Body of pancreas (tissue), 4 donors: ENCODE measurements around the gene CHRNA1. TPM values are rescaled to one million over a fixed set of nuclear protein-coding genes. Genes with fewer than 3 reads are reported as not detected.

Experiments
- ATAC-seq: fragments of 150-250 bp; one replicate; pipeline ENCODE4 v1.9.1; 2016
- DNase-seq, 4 donors: peaks; one replicate each; pipeline ENCODE4 v3.0.0-alpha.2; 2019
- H3K27ac ChIP-seq, 4 donors: fragments of 200-600 bp; sonication (generic); 1 replicate in 3 of 4; 2 replicates in 1 of 4; pipeline versions ENCODE4 v1.5.1 to v1.6.1; 2016 to 2019; ENCODE audit warnings: mild to moderate bottlenecking in 1 of 4, mixed read lengths in 1 of 4, moderate library complexity in 1 of 4
- H3K27me3 ChIP-seq, 2 donors: fragments of 200-600 bp; sonication (generic); one replicate each; pipeline ENCODE4 v1.6.0; 2016; ENCODE audit warnings: mild to moderate bottlenecking in 1 of 2
- H3K36me3 ChIP-seq, 2 donors: fragments of 200-600 bp; sonication (generic); replicated peaks in 1 of 2; 2 replicates each; pipeline ENCODE4 v1.5.1; 2016; ENCODE audit warnings: low read depth in 2 of 2; ENCODE audit not compliant: insufficient read depth in 1 of 2
- H3K4me1 ChIP-seq: fragments of 200-600 bp; sonication (generic); one replicate; pipeline ENCODE4 v1.6.0; 2016
- H3K4me3 ChIP-seq, 2 donors: fragments of 200-600 bp; sonication (generic); 1 replicate in 1 of 2; 2 replicates in 1 of 2; pipeline ENCODE4 v1.5.1; 2016 to 2019
- H3K9me3 ChIP-seq, 3 donors: fragments of 200-600 bp; sonication (generic); 1 replicate in 2 of 3; 2 replicates in 1 of 3; pipeline ENCODE4 v1.5.1; 2016
- POLR2A ChIP-seq, 3 donors: fragments of 450-650 bp; IDR thresholded peaks; one replicate each; pipeline ENCODE4 v1.6.1; 2016; ENCODE audit warnings: antibody characterized with exemption in 3 of 3, mild to moderate bottlenecking in 2 of 3
- WGBS, 2 donors: methylation state at CpG; one replicate each; pipeline ENCODE4 v1.1.5; 2017; 5-methylcytosine and 5-hydroxymethylcytosine counted together
- intact Hi-C: fragments of 100-400 bp; cut with DNase I; formaldehyde crosslinking; loops from one replicate; pipeline ENCODE4 v1.15.1; 2023
- total RNA-seq, 2 donors: library from RNA; depleted of rRNA; stranded (reverse); fragments of >200 nt; gene quantifications; one replicate each; pipeline ENCODE4 v1.1.0, GENCODE V29; 2016
- TF ChIP-seq, protein P1 (sequence below), 7 experiments: fragments of 450-650 bp in 4 of 7; fragments of 200-600 bp in 3 of 7; sonication (generic) in 3 of 7; IDR thresholded peaks; one replicate each; pipeline ENCODE4 v1.5.1; 2016 to 2019; ENCODE audit warnings: antibody characterized with exemption in 7 of 7

Gene CHRNA1
- total RNA-seq, 2 donors from 2014 or later = not detected

DNA sequence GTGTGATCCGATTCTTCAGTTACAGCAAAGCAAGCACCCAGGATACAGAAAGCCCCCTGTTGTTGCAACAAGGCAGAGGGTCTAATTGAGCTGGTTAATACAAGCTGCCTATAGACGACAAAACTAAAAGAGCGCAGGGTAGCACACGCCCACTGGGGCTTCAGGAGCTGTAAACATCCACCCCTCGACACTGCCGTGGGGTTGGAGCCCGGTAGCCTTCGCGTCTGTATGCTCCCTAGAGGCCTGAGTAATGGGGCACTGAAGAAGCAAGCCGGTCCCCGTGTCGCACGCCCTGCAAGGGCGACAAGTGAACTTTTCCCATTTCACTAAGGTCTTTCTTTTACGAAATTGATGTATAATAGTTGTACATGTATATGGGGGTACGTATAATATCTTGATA is 24.7 kb upstream of the CHRNA1 start:
- intact Hi-C loops = no loop called here
- Histone ChIP-seq H3K4me1 (peaks cover 7% of the 10 kb centered on the region), H3K4me3 (no peak overlapping the region), H3K36me3 (no peaks in the 10 kb centered on the region), H3K9me3 (no peaks in the 10 kb centered on the region), H3K27me3 (no peaks in the 10 kb centered on the region), H3K27ac (no peak overlapping the region)
- TF ChIP-seq, protein P1, sequence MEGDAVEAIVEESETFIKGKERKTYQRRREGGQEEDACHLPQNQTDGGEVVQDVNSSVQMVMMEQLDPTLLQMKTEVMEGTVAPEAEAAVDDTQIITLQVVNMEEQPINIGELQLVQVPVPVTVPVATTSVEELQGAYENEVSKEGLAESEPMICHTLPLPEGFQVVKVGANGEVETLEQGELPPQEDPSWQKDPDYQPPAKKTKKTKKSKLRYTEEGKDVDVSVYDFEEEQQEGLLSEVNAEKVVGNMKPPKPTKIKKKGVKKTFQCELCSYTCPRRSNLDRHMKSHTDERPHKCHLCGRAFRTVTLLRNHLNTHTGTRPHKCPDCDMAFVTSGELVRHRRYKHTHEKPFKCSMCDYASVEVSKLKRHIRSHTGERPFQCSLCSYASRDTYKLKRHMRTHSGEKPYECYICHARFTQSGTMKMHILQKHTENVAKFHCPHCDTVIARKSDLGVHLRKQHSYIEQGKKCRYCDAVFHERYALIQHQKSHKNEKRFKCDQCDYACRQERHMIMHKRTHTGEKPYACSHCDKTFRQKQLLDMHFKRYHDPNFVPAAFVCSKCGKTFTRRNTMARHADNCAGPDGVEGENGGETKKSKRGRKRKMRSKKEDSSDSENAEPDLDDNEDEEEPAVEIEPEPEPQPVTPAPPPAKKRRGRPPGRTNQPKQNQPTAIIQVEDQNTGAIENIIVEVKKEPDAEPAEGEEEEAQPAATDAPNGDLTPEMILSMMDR (IDR thresholded peaks at IDR 0.05) = no peak
- no peak for TF ChIP-seq POLR2A (IDR thresholded peaks at IDR 0.05)
- WGBS, 2 donors = 83 to 87% methylated on average over 16 of the region's 16 CpGs
- DNase-seq (no peak), ATAC-seq (no peak)

DNA sequence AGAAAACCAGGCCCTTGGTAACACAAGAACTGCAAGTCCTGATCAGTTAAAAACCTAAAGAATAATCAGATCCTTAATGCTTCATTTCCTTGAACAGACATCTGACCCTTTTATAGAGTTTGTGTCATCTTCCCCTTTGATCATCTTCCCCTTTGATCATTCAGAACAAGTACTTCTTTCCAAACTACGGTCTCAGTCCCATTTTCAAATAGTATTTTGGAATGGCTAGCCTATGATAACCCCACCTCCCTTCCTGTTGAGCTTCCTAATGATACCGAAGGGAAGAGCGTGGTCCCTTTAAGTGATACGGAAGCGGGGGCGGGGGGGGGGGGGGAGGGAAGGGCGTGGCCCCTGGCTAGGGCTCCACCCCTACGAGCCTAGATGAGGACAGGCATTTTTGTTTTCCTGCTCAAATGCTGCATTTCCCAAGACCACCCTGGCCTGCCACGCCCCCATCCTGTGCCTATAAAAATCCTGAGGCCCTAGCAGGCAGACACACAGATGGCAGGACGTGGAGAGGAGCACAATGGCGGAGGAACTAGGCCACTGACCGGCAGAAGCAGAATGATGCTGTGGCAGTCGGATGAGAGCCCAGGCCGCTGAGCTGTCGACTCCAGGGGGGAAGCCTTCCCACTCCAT is 24.1 kb upstream of the CHRNA1 start:
- ATAC-seq (no peak), DNase-seq (no peak)
- Histone ChIP-seq H3K36me3 (no peaks in the 10 kb centered on the region), H3K27ac (no peak overlapping the region), H3K27me3 (no peaks in the 10 kb centered on the region), H3K4me1 (peaks cover 7% of the 10 kb centered on the region), H3K4me3 (no peak overlapping the region), H3K9me3 (no peaks in the 10 kb centered on the region)
- intact Hi-C loops = no loop called here
- WGBS, 2 donors = 61 to 72% methylated on average over 13 to 14 of the region's 15 CpGs
- no peak for TF ChIP-seq POLR2A (IDR thresholded peaks at IDR 0.05)
- TF ChIP-seq, protein P1 (IDR thresholded peaks at IDR 0.05) = no peak

DNA sequence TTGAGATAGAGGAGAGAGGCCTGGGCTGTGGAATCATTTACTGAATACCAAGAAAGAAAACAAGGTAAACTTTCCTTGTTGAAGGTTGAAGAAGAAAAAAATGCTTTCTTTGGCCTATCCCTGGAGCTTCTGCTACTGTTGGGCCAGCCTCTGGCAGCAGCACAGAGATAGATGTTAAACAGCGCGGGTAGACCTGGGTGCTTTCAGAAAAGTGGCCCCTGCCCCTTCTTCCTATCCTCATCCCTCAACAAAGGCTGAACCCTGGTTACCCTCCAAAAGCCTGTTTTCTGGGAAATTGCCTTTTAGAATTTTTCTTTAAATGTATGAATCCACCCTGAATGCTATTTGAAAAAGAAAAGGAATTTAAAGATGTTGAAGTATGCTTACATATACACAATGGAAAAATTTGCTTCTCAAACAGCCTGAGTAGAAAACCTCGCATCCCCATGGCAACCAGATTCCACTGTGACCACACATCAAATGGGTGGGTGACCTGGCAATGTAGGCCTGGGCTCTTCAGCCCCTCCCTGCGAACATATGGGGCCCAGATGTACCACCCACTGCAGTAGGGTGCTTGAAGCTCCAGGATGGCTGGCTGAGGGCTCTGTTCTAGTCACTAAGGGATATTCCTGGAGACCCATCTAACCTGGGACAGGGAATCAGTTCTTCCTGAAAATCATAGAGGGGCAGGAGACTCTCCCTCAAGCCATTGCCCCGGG is 23.4 kb upstream of the CHRNA1 start:
- DNase-seq (no peak), ATAC-seq (no peak)
- WGBS, 2 donors = 76 to 79% methylated on average over 5 of the region's 5 CpGs
- TF ChIP-seq, protein P1 (IDR thresholded peaks at IDR 0.05) = no peak
- no peak for TF ChIP-seq POLR2A (IDR thresholded peaks at IDR 0.05)
- Histone ChIP-seq H3K27ac (no peak overlapping the region), H3K4me1 (peaks cover 3% of the 10 kb centered on the region), H3K9me3 (no peaks in the 10 kb centered on the region), H3K4me3 (no peak overlapping the region), H3K36me3 (no peaks in the 10 kb centered on the region), H3K27me3 (no peaks in the 10 kb centered on the region)
- intact Hi-C loops = no loop called here

DNA sequence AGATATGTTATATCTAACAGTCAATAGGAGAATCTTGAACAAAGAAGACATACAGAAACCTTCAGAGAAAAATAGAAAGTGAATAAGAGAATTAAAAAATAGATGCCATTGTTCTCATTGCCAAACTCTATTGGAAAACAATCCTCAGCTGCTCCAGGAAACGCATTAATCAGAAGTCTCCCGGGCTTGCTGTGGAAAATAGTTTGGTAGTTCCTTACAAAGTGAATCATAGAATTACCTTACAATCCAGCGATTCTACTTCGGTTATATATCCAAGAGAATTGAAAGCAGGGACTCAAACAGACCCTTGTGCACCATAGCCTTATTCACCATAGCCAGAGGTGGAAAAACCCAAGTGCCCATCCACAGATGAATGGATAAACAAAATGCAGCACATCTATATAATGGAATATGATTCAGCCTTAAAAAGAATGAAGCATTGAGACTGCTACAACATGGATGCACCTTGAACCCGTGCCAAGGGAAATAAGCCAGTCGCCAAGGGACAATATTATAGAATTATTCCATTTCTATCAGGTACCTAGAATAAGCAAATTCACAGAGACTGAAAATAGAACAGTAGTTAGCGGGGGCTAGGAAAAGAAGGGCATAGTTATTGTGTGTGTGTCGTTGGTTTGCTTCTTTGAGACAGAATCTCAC is 21.9 kb upstream of the CHRNA1 start:
- no peak overlapping the region for H3K4me3 ChIP-seq
- no peaks in the 10 kb centered on the region for H3K4me1 ChIP-seq
- H3K36me3 ChIP-seq = no peaks in the 10 kb centered on the region
- DNase-seq = no peak
- no peak for ATAC-seq
- 70% methylated on average over 8 of the region's 8 CpGs for WGBS, 2 donors
- no peaks in the 10 kb centered on the region for H3K27me3 ChIP-seq
- H3K9me3 ChIP-seq = no peaks in the 10 kb centered on the region
- intact Hi-C loops = no loop called here
- TF ChIP-seq, protein P1 (IDR thresholded peaks at IDR 0.05) = no peak
- no peak overlapping the region for H3K27ac ChIP-seq
